T47D (cell line): Measurements from ENCODE around the gene KRT38.
"Not testable (repeated sequence)": the region's sequence is repeated elsewhere in the genome, so short reads cannot be mapped to it uniquely, and the experiment has no call there.

Experiments
- DNase-seq, 2 experiments: peaks; one replicate each; pipeline versions ENCODE4 v3.0.0 to v3.0.0-alpha.2; 2011 to 2012; ENCODE audit warnings: low read depth in 1 of 2, low spot score in 1 of 2
- JUND ChIP-seq: IDR thresholded peaks from 2 replicates; pipeline ENCODE4 v1.6.1; 2012; ENCODE audit warnings: low read depth
- in situ Hi-C: cut with HindIII; loops from 2 replicates; pipeline ENCODE4 v1.10.0; 2016; ENCODE audit warnings: low sequenced_read_pairs, low pct_unique_long_range_greater_than_20kb

The KRT38 gene

DNA sequence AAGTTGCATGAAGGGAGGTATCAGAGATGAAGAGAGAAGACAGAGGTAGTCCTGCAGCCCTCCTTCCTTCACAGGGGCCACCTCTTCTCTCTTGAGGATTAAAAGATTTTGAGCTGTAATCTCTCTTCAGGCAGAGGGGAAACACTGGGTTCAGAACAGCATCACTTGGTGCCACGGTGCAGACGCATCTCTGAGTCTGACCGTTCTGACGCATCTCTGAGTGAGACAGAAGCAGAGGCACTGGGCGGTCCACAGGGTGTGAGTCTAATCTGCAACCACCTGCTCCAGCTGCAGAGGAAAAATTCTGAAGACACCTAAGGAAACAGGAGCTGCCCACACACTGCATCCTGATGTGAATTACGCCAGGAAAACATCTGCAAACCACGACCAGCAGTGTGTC, 11.1 kb downstream of the KRT38 start:
- in situ Hi-C loops, result no loop called here
- no peak for TF ChIP-seq JUND
- DNase-seq, result no peak

DNA sequence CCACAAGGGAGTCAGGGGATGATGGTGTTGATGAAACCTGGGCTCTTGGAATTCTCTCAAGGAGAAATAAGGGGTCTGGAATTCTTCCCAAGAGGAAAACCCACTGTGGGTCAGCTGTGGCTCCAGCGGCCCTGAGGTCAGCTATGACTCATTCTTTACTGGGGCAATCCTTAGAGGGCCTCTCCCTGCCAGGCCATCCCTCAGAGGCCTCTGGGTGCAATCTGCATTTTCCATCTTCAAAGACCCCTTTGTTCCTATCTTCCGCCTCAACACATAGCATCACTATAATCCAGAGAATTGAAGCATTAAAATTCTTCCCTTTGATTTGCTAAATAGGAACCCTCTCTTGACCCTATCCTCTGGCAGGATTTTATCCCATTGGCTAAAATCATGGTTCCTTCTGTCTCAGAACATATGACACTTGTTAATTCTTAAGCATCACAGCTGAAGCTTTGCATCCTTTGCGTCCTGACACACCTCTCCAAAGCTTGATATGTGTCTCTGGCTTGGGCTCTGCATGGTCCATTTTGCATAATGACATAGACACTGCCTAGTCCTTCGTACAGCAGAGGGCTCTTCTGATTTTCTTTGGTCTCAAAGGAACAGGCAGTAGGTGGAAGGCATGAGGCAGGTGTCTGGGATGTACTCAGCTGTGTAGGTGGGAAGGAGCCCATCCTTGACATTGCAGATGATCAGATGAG, 12.0 kb downstream of the KRT38 start:
- in situ Hi-C loops, result no loop called here
- no peak for TF ChIP-seq JUND
- DNase-seq, result no peak

DNA sequence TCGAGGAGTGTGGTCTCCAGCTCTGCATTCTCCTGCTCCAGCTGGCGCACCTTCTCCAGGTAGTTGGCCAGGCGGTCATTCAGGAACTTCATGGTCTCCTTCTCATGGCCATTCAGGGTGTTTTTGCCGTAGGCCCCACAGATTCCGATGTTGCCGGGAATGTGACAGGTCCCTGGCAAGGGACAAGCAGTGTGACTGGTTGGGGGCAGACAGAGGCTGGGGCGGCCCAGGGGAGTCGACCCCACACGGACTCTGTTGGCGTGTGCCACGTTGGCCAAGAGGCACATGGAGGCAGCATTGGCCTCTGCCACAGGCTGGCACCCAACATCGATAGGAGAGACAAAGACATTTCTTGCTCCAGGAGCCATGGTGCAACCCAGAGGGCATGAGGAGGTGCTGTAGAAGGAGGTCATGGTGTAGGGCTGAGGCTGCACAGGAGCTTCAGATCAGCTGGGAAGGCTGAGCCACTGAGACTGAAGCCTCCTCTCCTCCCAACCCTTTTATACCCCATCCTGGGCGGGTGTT, 16.6 kb downstream of the KRT38 start, which contains the start of gene KRT37:
KRT37 (minus strand) TSS at position 475 of the 525 bp plus-strand sequence; CDS start at position 413, 62 bp downstream.
- in situ Hi-C loops, result no loop called here
- DNase-seq, result no peak
- no peak for TF ChIP-seq JUND

DNA sequence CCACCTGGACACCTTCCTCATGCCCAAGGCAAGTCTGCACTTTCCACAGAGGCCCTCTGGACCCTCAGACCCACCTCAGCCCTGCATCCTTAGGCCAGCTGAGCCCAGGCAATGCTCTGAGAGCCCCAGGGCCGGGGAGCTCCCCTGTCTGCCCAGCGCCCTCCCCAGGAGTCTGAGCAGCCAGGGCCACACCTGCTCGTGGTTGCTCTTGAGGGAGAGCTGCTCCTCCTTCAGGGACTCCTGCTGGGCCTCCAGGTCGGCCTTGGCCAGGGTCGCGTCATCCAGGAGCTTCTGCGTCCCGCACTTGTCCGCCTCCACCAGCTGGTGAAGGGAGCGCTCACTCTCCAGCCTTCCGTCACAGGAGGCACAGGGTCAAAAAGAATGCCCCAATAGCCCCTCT, 18.2 kb downstream of the KRT38 start:
- DNase-seq, in situ Hi-C loops: not testable (repeated sequence)

DNA sequence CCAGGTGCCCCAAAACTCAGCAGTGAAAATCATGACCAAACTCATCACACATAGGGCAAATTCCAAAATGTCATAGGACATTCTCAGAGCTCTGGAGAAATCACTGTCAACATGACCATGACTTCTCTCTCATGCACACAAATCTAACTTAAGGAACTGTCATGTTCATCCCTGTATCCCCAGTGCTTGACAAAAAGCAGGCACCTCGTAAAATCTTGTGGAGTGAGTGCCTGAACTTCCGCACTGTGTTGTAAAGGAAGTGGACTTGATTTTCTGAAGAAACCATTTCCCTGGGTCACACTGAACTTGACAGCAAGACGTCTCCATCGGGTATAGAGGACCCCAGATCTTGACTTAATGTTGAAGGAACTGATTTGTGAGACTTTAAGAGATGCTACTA, 19.2 kb downstream of the KRT38 start:
- no peak for DNase-seq
- in situ Hi-C loops, result no loop called here
- no peak for TF ChIP-seq JUND

DNA sequence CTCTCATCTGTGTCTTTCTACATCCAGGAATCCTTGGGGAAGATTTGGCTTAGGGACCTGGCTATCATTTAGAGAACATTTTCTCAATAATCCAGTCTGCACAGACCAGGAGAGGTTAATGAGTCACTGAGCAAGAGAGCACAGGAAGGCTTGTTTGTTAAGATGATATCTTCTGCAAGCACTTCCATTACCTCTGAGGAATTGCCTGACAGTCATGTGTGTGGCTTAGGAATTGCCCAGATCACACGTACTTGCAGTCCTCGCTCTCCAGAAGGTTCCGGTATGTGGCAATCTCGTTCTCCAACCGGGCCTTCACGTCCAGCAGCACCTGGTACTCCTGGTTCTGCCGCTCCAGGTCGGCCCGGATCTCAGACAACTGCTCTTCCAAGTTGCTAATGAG, 19.7 kb downstream of the KRT38 start:
- TF ChIP-seq JUND, result no peak
- DNase-seq, result peak; percentile 51 to 90
- in situ Hi-C loops, result no loop called here

DNA sequence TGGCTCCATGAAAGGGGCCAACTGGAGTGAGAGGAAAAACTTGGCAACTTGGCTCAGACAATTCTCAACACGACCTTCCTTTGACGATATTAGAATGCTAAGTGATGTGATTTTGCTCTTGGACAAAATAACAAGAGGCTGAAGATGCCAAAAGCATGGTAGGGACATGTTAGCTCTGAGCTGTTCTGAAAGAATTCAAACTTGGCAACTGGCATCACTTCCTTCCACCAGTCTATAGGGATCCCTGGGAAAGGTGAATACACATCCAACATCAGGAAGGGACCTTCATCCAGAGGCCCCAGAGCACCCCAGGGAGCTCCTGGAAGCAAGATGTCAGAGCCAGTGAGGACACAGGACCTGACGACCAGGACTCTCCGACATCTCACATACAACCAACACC, 20.6 kb downstream of the KRT38 start:
- DNase-seq, result peak in 1 of 2 experiments; percentile 51
- no peak for TF ChIP-seq JUND
- in situ Hi-C loops, result no loop called here

DNA sequence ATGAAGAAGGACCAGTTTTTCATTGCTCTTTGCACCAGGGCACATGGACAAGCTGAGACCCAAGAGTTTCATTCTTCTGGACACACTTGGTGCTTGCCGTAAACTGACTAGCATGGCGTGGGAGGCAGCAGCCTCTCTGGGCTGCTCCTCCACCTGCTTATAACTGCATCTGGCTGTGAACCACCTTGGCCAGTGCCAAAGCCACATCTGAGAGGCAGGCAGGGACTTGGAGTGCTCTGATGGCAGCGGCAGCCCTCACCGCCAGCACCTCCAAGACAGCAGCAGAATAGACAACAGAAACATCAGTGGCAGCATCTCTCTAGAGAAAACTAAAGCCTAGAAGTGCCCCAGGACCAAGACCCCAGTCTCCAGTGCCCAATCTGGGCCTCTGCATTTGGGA, 21.1 kb downstream of the KRT38 start:
- in situ Hi-C loops, result no loop called here
- DNase-seq, result no peak
- TF ChIP-seq JUND, result no peak

DNA sequence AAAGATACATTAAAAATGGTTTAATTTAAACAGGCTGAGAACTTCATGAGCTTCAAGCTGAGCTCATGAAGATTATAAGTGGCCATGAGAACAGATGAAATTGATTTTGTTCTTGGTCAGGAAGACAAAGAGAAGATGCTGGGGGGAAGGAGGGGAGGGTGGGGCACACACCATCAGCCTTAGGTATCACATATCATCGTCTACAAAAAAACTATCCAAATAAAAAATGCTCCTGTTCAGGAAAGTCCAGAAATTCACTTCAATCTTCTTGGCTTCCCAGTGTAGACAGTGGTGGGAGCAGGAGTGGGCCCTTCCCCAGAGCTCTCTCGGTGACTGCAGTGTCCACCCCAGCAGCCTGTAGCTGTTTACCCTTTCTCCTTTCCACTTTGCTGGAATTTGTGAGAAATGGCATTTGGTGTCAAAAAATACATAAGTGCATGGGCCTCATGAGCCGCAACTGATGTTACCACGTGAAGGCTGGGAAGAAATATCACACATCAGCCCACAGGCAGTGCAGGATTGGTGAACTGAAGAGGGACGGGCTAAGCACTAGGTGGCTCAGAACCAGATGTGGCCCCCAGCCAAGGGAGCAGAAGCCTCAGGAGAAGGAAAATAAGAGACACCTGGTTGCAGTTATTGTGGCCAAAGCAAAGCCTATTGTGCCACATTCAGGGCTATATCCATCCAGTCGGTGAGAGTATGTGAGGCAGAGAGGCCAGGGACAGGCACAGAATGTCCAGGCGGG, 22.5 kb downstream of the KRT38 start:
- DNase-seq, result peak in 1 of 2 experiments; percentile 94
- no peak for TF ChIP-seq JUND
- in situ Hi-C loops, result no loop called here

DNA sequence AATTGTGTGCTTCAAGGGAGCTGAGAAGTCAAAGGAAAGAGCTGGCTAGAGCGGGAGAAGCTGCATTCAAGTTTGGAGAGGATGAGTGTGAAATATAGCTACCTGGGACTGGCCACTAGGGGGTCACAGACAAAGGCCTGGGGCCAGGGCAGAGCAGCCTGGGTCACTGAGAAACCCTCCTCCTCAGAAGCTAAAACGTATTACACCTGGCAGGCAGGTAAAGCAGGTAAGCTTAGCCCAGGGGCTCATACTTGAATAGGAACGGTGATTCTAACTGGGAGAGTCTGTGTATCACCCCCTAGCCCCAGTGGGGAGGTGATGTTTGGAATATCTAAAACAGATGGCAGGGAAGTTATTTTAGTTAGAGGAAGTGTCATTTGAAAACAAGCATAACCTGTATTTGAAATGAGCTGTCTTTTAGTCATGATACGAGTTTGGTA, 23.2 kb downstream of the KRT38 start:
- in situ Hi-C loops, result no loop called here
- no peak; the same call in 1 of the 2 replicates for TF ChIP-seq JUND
- DNase-seq, result peak in 1 of 2 experiments; percentile 99

DNA sequence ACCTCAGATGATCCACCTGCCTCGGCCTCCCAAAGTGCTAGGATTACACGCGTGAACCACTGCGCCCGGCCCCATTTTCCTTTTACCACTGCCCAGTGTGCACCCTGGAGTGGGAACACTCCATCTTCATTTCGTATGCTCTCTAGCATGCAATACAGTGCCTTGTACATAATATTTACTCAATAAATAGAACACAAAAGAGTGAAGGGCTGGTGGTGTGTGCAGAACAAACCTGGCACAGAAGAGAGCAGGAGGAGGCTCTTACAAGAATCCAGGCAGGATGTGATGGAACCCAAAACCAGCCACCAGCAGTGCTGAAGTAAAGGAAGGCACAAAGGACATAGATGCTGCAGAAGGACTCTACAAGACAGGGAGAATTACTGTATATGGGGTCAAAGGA, 23.7 kb downstream of the KRT38 start:
- peak in 1 of 2 experiments; percentile 88 for DNase-seq
- in situ Hi-C loops, result no loop called here
- no peak for TF ChIP-seq JUND

DNA sequence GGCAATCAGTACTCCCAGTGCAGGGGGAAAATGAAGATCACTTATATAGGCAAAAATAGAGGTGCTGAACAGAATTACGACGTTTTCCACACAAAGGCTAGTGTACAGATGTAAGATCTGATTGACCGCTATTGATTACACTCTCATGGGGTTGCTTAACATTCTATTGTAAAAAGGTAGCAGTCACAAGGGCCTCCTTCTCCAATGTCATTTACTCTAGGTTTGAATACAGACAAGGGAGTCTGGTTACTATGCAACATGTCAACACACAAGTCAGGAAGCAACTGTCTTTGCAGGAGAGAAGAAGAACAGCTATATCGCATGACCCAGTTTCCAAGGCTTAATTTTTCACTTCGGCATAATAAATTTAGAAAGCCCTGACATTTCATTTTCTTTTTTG, 24.3 kb downstream of the KRT38 start:
- in situ Hi-C loops, result no loop called here
- TF ChIP-seq JUND, result no peak
- peak in 1 of 2 experiments; percentile 95 for DNase-seq

DNA sequence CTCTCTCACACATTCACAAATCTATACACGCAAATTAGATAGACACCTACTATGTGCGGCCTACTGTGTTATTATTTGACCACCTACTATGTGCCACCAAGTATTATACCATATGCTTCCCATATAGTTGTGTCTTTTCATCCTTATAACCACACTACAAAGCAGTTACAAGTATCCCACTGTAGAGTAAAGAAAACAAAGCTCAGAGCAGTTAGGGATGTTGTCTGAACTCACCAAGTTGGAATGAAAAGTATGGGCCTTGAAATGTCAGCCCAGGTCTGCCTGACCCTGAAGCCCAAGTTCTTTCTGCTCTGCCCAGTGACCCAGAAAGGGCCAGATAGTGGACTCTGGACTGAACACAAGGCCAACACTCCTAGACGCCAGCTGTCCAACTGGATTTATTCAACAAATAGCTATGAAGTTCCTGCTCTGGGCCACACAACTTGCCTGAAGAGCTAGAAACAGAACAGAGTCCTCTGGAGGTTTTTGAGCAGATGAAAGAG, 24.9 kb downstream of the KRT38 start:
- TF ChIP-seq JUND, result peak; percentile 98
- peak in 1 of 2 experiments; percentile 100 for DNase-seq
- in situ Hi-C loops, result no loop called here
